Left colon (tissue), 2 donors: Measurements from ENCODE around the gene KCNIP4. TPM values are rescaled to one million over a fixed set of nuclear protein-coding genes. Genes with fewer than 3 reads are reported as not detected.

ENCODE experiments used
- ATAC-seq: fragments of 200-7000 bp; cut with Tn5 transposase; one replicate; pipeline ENCODE4 v1.9.1; 2020; ENCODE audit warnings: mild to moderate bottlenecking, moderate library complexity
- DNase-seq, 2 donors: peaks; one replicate each; pipeline ENCODE4 v3.0.0-alpha.2; 2020
- intact Hi-C, 2 donors: fragments of 100-400 bp; cut with DNase I in 1 of 2; cut with micrococcal nuclease in 1 of 2; formaldehyde crosslinking; loops; one replicate each; pipeline versions ENCODE4 v1.11.2 to v1.14.0; 2022; cut with DNase I, micrococcal nuclease
- microRNA-seq, 2 donors: library from miRNA; unstranded; fragments of <30 nt; microRNA quantifications; one replicate each; pipeline versions ENCODE4 v1.1.0 to v1.2.0, GENCODE V29; 2020
- total RNA-seq, 2 donors: library from RNA; stranded (reverse); fragmentation: NEBNext Ultra II Directional; extraction: Animal tissue kit (Norgen Biotek cat#: 25700); gene quantifications; one replicate each; pipeline ENCODE4 v1.2.1, GENCODE V29; 2021
- donor health status: DM: no; HTN: no; CAD: no.
- donor health status: DM: yes; HTN: yes; CAD: no.

The KCNIP4 gene
- total RNA-seq, 2 donors from 2014 or later, result 1.1 to 3.4 TPM

GRCh38 chr4:20723463-20723862 lies 1225.1 kb downstream of the KCNIP4 start:
- no peak for ATAC-seq
- intact Hi-C loops, result no loop called here
- no peak for DNase-seq

GRCh38 chr4:20723019-20723418 lies 1225.6 kb downstream of the KCNIP4 start:
- DNase-seq (no peak), ATAC-seq (no peak)
- intact Hi-C loops, result no loop called here

- intact Hi-C loops, result no loop called here
- DNase-seq (no peak), ATAC-seq (no peak)
Observed at GRCh38 chr4:20711335-20711734, 1237.2 kb downstream of the KCNIP4 start.

GRCh38 chr4:20700007-20700761 lies 1248.4 kb downstream of the KCNIP4 start, which contains the start of gene PACRGL:
Gene PACRGL (plus strand): TSS chr4:20700458. CDS start chr4:20704482, 4,024 bp downstream.
- peak; percentile 95 to 96 for DNase-seq
- intact Hi-C loops, result no loop called here
- ATAC-seq, result peak; percentile 100

GRCh38 chr4:20698820-20699219 lies 1249.8 kb downstream of the KCNIP4 start:
- intact Hi-C loops, result no loop called here
- no peak for DNase-seq
- ATAC-seq, result no peak

- intact Hi-C loops, result no loop called here
- ATAC-seq (no peak), DNase-seq (no peak)
Observed at GRCh38 chr4:20698382-20698781, 1250.2 kb downstream of the KCNIP4 start.

- ATAC-seq, result no peak
- no peak for DNase-seq
- intact Hi-C loops, result no loop called here
Observed at GRCh38 chr4:20696815-20697214, 1251.8 kb downstream of the KCNIP4 start.

- DNase-seq (no peak), ATAC-seq (no peak)
- intact Hi-C loops, result loop anchor here in 1 of 2 donors (10.0 kb wide), 2 partner anchors 143 to 263 kb away; no protein-coding TSS in a partner anchor
Observed at GRCh38 chr4:20687864-20688263, 1260.7 kb downstream of the KCNIP4 start.

GRCh38 chr4:20684852-20685763 lies 1263.5 kb downstream of the KCNIP4 start:
- intact Hi-C loops, result loop anchor here in 1 of 2 donors (10.0 kb wide), 2 partner anchors 140 to 260 kb away; no protein-coding TSS in a partner anchor
- DNase-seq (no peak), ATAC-seq (no peak)

- intact Hi-C loops, result loop anchor here in 1 of 2 donors (10.0 kb wide), 2 partner anchors 139 to 259 kb away; no protein-coding TSS in a partner anchor
- DNase-seq (no peak), ATAC-seq (no peak)
Observed at GRCh38 chr4:20683766-20684165, 1264.8 kb downstream of the KCNIP4 start.

GRCh38 chr4:20682853-20683252 lies 1265.7 kb downstream of the KCNIP4 start:
- ATAC-seq, result no peak
- no peak for DNase-seq
- intact Hi-C loops, result loop anchor here in 1 of 2 donors (10.0 kb wide), 2 partner anchors 138 to 258 kb away; no protein-coding TSS in a partner anchor

- intact Hi-C loops, result loop anchor here in 1 of 2 donors (10.0 kb wide), 2 partner anchors 136 to 256 kb away; no protein-coding TSS in a partner anchor
- ATAC-seq, result no peak
Observed at GRCh38 chr4:20681271-20681670, 1267.3 kb downstream of the KCNIP4 start.

GRCh38 chr4:20680736-20681135 lies 1267.8 kb downstream of the KCNIP4 start:
- intact Hi-C loops, result loop anchor here in 1 of 2 donors (10.0 kb wide), 2 partner anchors 136 to 256 kb away; no protein-coding TSS in a partner anchor
- ATAC-seq, result no peak

More at GRCh38 chr4:20681271-20681670, 1267.3 kb downstream of the KCNIP4 start:
- DNase-seq, result no peak

GRCh38 chr4:20679951-20680350 lies 1268.6 kb downstream of the KCNIP4 start:
- DNase-seq (no peak), ATAC-seq (no peak)
- intact Hi-C loops, result loop anchor here in 1 of 2 donors (10.0 kb wide), 2 partner anchors 135 to 255 kb away; no protein-coding TSS in a partner anchor

More at GRCh38 chr4:20680736-20681135, 1267.8 kb downstream of the KCNIP4 start:
- DNase-seq, result no peak

Small RNAs within 50 kb of the gene (microRNA-seq; reads per million reads assigned to microRNA genes)
- 0 to 0.53 reads per million in 2 donors for gene MIR7978
